ENCODE results near the gene CNTNAP2. TPM values are rescaled to one million over a fixed set of nuclear protein-coding genes. Genes with fewer than 3 reads are reported as not detected.

CNTNAP2 gene
- total RNA-seq, 1 experiment from 2014 or later, result 64.5 TPM

DNA sequence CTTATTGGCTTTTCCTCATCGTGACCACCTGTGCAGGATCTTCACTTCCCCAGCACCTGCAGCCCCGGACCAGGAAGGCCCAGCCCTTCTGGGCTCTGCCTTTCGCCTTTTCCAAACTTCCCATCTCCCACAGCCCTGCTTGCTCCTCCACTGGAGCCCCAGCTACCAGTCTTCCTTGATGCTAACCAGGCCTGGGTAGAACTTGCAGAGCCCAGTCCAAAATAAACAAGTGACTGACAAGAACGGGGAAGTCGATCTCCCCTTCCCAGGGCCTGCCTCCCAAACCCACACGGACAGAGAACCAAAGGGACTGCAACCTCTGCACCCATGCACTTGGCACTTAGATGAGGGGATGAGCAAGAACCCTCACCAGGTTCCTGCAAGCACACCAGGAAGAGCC is 2319.1 kb downstream of the CNTNAP2 start:
- H2AFZ ChIP-seq (ENCODE audit: low read length), result no peak overlapping the region
- no peak overlapping the region for H2BK15ac ChIP-seq (ENCODE audit: low read depth, low read length)
- H3K23me2 ChIP-seq (ENCODE audit: insufficient read length, low read depth, low read length, poor library complexity, severe bottlenecking), result no peaks in the 10 kb centered on the region
- H3T11ph ChIP-seq (ENCODE audit: low read length), result no peak overlapping the region
- Mint-ChIP-seq H3K27me3 (ENCODE audit: low read depth) (peaks cover 13% of the 10 kb centered on the region), H3K27ac (peak overlapping the region in 1 of 3 experiments; percentile 73; a peak in 1 of 7 replicates), H3K9me3 (peaks cover 0 to 2% of the 10 kb centered on the region in 2 experiments; a peak in 2 of 5 replicates), H3K4me3 (no peak overlapping the region; a peak in 1 of 5 replicates), H3K4me1 (peaks cover 13 to 14% of the 10 kb centered on the region in 2 experiments), H3K36me3 (ENCODE audit: insufficient read depth in 1 of 3, low read depth in 3 of 3) (no peaks in the 10 kb centered on the region; a peak in 1 of 7 replicates)
- no CpG with 5 or more reads among the region's 6 CpGs for WGBS (ENCODE audit: extremely low coverage, insufficient read length, low lambda C conversion rate)
- H3K4me2 ChIP-seq (ENCODE audit: insufficient read depth, insufficient read length, low read length), result no peak overlapping the region
- no peaks in the 10 kb centered on the region for H3K9me3 ChIP-seq (ENCODE audit: control insufficient read depth, low read depth, low read length)
- no peak overlapping the region for H2BK120ac ChIP-seq (ENCODE audit: low read depth, low read length, poor library complexity, severe bottlenecking)
- no peaks in the 10 kb centered on the region for H3K79me1 ChIP-seq (ENCODE audit: insufficient read depth, low read depth, low read length, poor library complexity, severe bottlenecking)
- no peak overlapping the region for H3K4ac ChIP-seq (ENCODE audit: low read depth, low read length)
- no peak overlapping the region for H3K23ac ChIP-seq (ENCODE audit: insufficient read length, low read depth, low read length)
- H4K8ac ChIP-seq (replicated peaks; ENCODE audit: insufficient read length, low read depth, low read length), result no peak overlapping the region
- H3K18ac ChIP-seq (ENCODE audit: insufficient read length, low read depth, low read length), result no peak overlapping the region
- TF ChIP-seq, protein P1, sequence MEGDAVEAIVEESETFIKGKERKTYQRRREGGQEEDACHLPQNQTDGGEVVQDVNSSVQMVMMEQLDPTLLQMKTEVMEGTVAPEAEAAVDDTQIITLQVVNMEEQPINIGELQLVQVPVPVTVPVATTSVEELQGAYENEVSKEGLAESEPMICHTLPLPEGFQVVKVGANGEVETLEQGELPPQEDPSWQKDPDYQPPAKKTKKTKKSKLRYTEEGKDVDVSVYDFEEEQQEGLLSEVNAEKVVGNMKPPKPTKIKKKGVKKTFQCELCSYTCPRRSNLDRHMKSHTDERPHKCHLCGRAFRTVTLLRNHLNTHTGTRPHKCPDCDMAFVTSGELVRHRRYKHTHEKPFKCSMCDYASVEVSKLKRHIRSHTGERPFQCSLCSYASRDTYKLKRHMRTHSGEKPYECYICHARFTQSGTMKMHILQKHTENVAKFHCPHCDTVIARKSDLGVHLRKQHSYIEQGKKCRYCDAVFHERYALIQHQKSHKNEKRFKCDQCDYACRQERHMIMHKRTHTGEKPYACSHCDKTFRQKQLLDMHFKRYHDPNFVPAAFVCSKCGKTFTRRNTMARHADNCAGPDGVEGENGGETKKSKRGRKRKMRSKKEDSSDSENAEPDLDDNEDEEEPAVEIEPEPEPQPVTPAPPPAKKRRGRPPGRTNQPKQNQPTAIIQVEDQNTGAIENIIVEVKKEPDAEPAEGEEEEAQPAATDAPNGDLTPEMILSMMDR (conservative IDR thresholded peaks at IDR 0.05), result no peak
- H3K4me1 ChIP-seq (ENCODE audit: insufficient read depth, low read length), result no peaks in the 10 kb centered on the region
- H4K20me1 ChIP-seq (ENCODE audit: control insufficient read depth, insufficient read depth, insufficient read length), result no peaks in the 10 kb centered on the region
- no peak overlapping the region for H2BK20ac ChIP-seq (ENCODE audit: low read depth, low read length, poor library complexity, severe bottlenecking)
- H3K27ac ChIP-seq (ENCODE audit: insufficient read length, low read depth, low read length), result no peak overlapping the region
- no peaks in the 10 kb centered on the region for H3K27me3 ChIP-seq (ENCODE audit: insufficient read depth, low read length)
- H4K91ac ChIP-seq (ENCODE audit: insufficient read length, low read depth, low read length), result no peak overlapping the region
- no peak for DNase-seq
- H4K5ac ChIP-seq (ENCODE audit: insufficient read length, low read depth, low read length), result no peak overlapping the region
- no peak overlapping the region for H2BK12ac ChIP-seq (ENCODE audit: insufficient read length, low read depth, low read length)
- no peak overlapping the region for H3K9ac ChIP-seq (ENCODE audit: extremely low read depth, insufficient read length, low read length)
- no peak overlapping the region for H3K56ac ChIP-seq (ENCODE audit: insufficient read length, low read depth, low read length)
- H3K14ac ChIP-seq (ENCODE audit: insufficient read depth, low read length), result no peak overlapping the region; the same call in 1 of the 2 replicates
- H2BK5ac ChIP-seq (ENCODE audit: insufficient read length, low read length), result no peak overlapping the region
- H2AK5ac ChIP-seq (ENCODE audit: insufficient read length, low read length), result no peak overlapping the region
- no peaks in the 10 kb centered on the region for H3K79me2 ChIP-seq (ENCODE audit: insufficient read depth, low read length)
